MV-4-11 (cell line): Measurements from ENCODE around the gene EIF5AL1.
"Not testable (repeated sequence)": the region's sequence is repeated elsewhere in the genome, so short reads cannot be mapped to it uniquely, and the experiment has no call there.

Experiments
- DNase-seq: peaks from one replicate; lab custom pipeline; 2025; lab: John Stamatoyannopoulos, UW

The EIF5AL1 gene

DNA sequence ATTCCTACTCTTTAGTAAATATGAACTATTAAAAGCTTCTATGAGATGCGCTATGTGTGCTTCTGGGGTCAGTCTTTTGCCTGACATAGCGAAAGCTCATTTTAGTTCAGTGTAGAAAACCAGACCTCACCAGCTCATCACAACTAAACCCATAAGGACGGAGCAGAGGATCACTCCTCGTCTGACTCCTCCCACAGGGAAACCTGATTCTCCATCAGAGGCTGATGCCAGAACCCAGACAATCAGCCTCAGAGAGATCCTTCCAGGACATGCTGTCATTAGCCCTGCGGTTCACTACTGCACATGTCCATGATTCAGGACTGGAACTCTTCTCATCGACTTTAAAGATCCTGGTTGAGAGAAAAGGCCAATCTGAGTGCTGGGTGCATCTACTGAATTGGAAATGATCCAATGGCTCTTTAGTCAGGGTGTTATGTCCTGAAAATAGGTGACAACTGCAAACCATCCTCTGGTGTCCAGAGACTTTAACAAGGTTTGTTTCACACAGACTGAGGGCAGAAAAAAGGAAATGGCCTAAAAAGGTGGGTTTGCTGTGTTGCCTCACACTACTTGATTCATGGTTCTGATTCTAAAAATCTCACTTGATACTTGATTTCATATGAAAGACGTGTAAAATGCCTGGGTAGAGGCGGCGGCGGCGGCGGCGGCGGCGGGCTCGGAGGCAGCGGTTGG lies at the start of gene EIF5AL1:
TSS of gene EIF5AL1 (plus strand) at position 643 of the 693 bp plus-strand sequence. CDS start 117 bp downstream, outside the sequence.
- DNase-seq, result not testable (repeated sequence)

DNA sequence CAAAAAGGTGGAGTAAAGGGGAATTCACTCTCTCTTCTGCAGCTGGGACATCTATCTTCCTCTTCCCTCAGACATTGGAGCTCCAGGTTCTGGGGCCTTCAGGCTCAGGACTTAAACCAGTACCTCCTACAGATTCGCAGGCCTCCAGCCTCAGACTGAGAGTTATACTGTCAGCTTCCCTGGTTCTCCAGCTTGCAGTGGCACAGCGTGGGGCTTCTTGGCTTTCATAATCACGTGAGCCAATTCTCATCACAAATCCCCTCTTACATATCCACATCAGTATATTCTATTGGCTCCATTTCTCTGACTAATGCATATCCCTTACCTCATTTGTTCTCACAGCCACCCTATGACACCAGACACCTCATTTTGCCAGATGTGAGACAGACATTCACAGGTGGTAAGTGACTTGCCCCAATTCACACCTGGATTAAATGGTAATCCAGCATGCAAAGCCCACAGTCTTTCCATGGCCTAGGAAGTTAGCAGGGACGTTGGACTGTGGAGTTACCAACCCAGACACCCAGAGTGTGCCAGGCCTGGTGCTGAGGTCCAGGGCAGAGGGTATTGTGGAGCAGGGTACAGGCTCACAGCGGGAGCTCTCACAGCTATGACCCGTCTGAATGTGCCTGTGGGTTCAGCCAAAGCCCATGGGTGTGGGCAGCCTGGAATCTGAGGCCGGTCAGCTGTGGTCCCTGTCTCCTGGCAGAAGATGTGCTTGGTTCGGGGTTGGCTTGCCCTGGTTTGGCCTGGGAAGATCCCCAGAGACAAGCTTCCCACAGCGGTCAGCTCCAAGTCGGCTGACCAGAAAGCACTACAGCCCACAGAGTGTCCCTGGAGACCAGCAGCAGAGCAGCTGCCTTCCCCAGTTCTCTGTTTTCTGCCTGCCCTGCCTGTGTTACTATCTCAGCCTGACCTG lies 48.5 kb upstream of the EIF5AL1 start:
- DNase-seq, result no peak

DNA sequence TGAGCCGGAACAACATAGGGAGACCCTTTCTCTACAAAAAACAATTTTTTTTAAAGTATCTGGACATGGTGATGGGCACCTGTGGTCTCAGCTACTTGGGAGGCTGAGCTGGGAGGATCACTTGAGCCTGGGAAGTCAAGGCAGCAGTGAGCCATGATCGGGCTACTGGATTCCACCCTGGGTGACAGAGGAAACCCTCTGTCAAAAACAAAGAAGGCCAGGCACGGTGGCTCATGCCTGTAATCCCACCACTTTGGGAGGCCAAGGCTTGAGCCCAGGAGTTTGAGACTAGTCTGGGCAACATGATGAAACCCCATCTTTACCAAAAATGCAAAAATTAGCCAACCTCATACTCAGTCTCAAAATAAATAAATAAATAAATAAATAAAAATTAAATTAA lies 47.0 kb upstream of the EIF5AL1 start:
- no peak for DNase-seq

DNA sequence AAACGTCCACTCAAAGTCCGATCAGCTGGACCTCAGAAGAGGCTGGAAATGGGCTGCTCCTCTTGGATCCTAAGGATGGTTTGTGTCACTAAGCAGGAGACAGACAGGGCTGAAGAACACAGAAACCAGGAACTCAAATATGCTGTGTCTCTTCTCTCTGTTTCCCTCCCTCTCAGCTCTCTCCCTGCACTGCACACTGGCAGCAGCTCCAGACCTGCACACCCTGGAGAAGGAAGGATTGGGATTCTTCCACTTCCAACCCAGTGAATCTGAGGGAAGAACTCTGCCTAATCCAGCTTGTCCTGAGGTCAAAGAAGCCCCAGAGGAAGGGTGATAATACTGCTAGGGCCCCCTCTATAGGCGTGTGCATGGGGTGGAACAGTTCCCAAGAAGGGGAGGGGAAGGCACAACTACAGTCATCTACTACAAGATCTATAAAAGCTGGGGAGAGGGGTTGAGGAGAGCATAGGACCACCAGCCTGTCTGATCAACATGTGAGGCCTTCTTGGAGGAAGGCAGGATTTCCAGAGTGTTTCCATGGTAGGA lies 44.2 kb upstream of the EIF5AL1 start:
- no peak for DNase-seq

DNA sequence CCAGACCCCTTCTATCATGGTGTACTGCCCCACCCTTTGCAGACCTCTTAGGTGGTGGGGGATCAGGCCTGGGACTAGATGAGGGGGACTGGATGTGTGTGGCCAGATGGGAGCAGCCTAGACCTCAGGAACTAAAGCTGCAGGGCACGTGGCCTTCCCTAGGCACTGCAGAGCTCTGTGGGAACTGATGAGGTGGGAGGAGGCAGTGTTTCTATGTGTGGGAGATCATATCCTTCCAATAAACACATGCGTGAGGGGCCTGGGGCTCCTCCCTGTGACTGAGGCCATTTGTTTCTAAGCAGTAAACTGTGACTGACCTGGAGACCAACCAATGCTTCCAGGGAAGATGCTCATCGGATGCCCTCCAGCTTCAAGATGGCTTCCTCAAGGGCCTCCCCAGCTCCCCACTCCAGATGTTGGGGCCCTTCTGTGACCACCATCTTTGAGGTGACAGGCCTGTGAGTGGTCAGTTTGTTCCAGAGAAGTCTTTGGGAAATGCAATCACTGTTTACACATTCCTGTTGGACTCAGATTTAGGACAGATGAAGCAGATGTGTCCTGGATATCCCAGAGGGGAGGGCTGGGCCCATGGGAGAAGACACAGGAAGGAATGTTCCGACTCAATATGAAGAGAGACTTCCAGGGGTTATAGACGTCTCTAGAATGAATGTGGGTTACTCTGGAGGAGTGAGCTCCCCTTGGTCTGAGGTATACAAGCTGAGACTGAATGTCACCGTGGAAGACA lies 43.3 kb upstream of the EIF5AL1 start:
- no peak for DNase-seq

DNA sequence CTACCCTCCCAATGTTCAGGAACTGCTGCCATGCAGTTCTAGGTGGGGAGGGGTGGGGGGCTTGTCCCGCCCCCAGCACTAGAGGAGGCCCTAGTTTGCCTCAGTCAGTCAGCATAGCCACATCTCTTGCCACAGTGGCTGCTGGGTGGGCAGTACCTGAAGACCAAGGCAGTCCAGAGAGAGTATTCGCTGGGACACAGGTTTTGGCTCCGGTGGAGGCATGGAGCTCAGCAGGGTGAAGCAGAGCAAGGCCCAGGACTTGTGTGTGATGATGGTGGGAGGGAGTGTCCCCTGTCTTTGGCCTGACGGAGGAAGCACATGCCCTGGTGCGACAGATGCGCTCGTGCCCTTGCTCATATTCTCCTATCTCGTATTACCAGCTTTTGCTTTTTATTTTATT lies 42.2 kb upstream of the EIF5AL1 start:
- no peak for DNase-seq

DNA sequence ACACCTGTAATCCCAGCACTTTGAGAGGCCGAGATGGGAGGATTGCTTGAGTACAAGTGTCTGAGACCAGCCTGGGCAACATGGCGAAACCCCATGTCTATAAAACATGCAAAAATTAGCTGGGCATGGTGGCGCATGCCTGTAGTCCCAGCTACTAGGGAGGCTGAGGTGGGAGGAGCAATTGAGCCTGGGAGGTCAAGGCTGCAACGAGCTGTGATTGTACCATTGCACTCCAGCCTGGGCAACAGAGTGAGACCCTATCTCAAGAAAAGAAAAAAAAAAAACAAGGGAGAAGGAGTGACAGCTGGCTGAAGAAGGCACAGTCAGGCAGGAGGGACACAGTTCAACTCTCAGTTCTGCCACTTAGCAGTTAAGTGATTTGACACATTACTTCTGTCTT lies 40.6 kb upstream of the EIF5AL1 start:
- DNase-seq, result no peak

DNA sequence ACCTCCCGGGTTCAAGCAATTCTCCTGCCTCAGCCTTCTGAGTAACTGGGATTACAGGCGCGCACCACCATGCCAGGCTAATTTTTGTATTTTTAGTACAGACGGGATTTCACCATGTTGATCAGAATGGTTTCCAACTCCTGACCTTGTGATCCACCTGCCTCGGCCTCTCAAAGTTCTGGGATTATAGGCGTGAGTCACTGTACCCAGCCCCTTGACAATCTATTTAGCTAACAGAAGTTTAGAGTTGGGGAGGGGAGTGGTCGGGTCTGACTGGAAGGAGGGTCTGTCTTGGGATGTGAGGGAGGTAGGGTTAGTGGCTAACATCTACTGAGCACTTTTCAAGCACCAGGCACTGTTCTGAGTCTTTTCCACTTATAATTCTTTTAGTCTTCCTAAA lies 39.9 kb upstream of the EIF5AL1 start:
- no peak for DNase-seq

DNA sequence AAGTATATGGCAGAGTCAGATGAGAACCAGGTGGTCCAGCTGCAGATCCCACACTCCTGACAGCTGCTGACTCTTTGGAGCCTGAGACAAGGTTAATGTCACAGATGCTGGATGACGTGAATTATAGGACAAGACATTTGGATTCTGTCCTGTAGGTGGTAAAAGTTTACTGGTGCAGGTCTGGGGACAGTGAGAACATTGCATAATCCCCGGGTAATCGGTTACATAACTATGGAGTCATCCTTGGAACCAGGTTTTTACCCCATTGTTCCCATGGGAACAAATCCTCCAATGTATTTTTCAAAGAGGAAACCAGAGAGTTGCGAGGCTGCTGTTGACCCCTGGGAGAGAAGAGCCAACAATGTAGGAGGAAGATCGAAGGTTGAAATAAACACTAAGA lies 39.4 kb upstream of the EIF5AL1 start:
- peak; percentile 41 for DNase-seq

DNA sequence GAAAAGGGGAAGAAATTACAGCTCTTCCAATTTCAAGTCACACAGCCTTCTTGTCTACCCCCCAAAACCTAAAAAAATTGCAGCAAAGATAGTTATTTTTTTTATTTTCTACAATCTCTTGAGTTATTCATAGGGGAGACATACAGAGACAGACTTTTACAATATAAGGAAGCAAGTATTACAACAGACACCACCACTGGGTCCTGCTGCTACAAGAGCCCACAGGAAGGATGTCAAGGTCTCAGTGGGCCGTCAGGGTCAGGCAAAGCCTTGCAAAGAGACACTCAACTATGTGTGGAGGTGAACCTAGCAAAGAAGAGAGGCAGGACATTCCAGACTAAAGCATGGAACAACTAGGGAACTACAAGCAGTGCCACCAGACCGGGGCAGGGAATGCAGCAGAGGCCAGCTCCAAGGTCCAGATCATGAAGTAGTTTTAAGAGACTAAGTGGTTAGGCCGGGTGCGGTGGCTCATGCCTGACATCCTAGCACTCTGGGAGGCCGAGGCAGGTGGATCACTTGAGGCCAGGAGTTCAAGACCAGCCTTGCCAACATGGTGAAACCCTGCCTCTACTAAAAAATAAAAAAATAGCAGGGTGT lies 38.7 kb upstream of the EIF5AL1 start:
- peak; percentile 71 for DNase-seq

DNA sequence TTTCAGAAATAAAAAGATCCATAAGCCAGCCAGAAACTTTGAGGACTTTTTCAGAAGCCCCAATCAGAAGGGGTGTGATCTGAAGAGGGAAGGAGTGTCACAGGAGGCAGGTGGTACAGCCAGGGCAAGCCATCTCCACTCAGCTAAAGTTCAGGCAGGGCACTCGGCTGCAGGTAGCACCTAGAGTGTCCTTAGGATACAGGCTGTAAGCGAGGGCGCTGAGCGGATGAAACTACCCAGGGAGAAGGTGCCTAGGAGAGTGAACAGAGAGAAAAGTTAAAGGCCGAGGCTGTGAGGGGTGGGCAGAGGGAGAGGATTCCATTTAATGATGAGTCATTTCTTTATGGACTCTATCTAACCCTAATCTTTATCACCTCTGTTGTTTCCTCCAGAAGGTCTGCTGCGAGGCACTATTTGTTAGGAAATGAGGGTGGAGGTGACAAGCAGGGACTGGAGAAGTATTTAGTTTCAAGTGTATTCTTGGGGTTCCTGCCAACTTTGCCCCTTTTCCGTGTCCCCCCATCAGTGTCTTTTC lies 37.1 kb upstream of the EIF5AL1 start:
- DNase-seq, result no peak

DNA sequence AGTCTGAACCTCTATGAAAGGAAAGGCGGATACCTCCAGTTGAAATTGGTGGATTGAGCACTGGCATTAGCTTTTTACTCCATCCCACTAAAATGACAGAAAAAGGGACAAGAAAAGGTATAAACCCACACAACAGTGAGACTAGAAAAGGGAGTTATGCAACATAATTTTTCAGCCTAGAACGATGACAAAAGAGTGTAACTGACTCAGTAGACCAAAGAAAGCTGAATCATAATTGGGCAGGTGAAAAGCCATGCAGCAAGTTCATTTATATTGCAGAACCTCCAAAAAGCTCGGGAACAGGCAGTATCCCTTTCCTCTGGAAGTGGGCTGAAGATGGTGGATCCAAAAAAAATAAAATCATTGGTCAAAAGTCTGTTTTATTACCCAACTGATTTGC lies 36.5 kb upstream of the EIF5AL1 start:
- no peak for DNase-seq

DNA sequence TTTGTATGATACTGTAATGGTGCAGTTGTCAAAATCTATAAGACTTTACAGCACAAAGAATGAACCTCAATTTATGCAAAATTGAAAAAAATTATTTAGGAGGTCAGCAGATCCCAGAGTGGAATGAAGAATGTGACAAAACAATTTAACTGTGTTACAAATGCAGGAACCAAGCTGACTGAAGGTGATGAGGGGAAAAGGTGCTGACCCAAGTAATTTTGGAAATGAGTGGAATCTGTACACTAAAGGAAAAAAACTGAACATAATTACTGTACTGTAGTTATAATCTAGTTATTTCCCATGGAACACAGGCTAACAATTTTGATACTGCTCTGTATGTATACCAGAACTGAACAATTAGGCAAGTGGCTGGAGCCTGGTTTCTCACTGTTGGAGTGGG lies 35.7 kb upstream of the EIF5AL1 start:
- no peak for DNase-seq

DNA sequence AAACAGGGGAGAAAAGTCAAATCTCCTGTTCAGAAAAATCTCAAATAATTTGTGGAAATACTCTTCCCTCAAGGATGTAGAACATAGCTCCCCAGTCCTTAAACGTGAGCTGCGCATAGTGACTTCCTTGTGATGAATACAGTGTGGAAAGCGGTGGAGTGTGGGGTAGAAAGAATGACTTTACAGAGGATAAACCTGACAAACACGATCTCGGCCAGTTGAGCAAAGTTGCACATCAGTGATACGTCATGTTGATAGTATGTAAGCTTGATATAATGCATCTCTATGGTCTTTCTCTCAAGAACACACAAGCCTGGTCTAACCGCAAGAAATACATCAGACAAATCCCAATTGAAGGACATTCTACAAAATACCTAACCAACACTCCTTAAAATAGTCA lies 34.9 kb upstream of the EIF5AL1 start:
- DNase-seq, result no peak

DNA sequence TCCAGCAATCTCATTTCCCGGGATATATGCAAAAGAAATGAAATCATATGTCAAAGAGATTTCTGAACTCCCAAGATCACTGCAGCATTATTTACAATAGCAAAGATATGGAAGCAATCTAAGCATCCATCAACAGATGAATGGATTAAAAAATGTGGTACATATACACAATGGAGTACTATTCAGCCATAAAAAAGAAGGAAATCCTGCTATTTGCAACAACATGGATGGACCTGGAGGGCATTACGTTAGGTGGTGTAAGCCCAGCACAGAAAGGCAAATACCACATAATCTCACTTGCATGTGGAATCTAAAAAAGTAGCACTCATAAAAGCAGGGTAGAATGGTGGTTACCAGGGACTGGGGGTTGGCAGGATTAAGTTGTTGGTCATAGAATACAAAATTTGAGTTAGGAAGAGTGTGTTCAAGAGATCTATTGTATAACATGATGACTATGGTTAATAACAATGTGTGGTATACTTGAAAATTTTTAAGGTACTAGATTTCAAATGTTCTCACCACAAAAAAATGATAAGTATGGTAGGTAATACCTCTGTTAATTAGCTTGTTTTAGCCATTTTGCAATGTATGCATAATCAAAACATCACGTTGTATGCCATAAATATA lies 32.9 kb upstream of the EIF5AL1 start:
- DNase-seq, result no peak

DNA sequence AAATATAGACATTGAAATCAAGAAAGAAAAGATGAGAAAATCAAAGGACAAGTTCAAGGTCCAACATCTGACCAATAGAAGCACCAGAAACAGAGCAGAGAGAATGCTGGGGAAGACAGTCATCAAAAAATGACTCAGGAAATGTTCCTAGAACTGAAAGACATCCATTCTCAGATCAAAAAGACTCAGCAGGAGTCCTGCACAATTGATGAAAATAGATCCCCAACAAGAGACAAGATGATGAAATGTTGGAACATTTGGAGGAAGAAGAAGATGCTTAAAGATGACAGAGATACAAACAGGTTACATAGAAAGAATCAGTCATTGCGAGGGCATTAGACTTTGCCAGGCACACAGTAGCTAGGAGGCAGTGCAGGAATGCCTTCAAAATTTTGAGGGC lies 30.0 kb upstream of the EIF5AL1 start:
- no peak for DNase-seq

DNA sequence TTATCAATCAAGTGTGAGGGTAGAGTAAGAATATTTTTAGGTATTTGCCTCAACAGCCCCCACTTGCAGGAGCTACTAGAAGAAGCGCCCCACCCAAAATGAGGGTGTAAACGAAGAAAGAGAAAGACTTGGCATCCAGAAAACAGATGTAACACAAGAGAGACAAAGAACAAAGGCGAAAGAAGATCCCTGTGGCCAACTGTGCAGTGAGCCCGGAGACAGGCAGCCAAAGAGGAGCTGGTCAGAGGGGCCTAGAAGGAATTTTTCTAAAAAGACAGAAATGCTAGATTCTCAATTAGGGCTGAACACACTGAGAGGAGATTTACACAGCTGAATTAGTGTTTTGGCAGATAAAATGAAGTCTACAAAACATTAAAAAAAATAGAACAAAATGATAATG lies 29.6 kb upstream of the EIF5AL1 start:
- no peak for DNase-seq

DNA sequence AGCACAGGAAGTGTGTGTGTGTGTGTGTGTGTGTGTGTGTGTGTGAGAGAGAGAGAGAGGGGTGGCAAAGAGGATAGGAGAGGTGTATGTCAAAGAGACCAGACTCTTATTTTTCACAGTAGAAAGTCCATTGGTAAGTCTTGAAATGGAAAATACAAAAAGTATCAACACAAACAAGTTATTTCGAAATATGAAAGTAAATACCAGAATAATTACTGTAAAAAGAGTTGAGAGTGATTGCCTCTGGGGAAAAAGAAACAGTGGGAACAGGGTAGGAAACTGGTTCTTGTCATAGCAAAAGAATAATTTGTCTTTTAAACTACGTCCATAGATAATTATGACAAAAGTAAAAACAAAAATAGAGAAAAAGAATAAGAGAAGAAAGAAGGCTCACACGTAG lies 29.0 kb upstream of the EIF5AL1 start:
- DNase-seq, result no peak

DNA sequence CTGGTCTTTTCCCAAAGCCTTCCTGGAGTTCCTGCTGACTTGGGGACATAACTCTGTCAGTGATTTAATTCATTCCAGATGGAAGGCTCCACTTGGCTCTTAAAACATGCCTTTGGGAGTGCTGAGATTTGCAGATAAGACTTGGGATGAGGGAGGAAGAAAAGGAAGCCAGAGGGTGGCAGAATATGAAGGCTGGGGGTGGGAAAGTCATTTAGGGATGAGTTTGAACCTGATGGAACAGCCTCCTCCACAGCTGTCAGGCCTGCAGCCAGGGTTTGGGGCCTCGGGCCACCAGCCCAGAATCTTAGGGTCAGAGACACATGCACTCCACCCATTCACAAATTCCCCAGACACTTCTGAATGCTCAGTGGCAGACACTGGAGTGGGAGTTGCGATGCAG lies 28.4 kb upstream of the EIF5AL1 start:
- no peak for DNase-seq

DNA sequence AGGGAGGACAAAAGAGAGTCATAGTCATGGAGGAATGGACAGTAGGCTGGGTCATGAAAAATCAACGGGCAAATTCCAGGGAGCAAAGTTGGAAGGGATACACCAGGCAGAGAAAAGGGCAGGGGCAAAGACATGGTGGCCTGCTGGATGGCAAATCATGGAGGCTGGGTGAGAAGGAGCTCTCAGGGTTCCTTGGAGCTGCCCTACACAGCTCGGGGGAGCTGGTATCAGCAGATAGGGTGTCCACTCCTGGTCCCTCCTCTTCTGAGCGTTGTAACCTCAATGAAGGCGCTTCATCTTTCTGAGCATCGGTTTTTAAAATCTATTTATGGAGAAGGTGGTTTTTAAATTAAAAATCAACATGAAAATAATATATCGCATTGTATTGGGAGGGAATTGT lies 27.9 kb upstream of the EIF5AL1 start:
- DNase-seq, result no peak
